ENCODE data around the gene INPP5A.

The INPP5A gene

DNA sequence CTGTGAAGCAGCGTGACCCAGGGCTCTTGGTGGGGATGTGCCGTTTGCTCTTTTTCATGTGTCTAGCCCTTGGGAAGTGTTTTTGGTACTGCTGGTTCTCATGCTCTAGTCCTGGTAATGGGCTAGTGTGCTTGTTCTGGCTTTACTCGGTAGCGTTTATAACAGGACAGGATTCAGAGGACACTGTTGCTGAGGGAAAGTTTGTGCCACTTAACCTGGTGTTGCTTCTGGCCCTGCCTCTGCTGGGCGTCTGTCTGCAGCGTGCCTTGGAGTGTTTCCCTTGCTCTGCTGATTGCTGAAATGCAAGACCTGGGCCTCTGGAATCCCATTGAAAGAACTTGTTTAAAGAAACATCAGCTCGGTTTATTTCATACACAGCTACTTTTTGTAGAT lies 35.0 kb downstream of the INPP5A start:
- TF ChIP-seq ZNF274 (IDR thresholded peaks at IDR 0.05; ENCODE audit: low read depth, low read length) = no peak
- peak overlapping the region; percentile 57; the same call in 1 of the 2 replicates for H3K4me3 ChIP-seq (ENCODE audit: low read length)

DNA sequence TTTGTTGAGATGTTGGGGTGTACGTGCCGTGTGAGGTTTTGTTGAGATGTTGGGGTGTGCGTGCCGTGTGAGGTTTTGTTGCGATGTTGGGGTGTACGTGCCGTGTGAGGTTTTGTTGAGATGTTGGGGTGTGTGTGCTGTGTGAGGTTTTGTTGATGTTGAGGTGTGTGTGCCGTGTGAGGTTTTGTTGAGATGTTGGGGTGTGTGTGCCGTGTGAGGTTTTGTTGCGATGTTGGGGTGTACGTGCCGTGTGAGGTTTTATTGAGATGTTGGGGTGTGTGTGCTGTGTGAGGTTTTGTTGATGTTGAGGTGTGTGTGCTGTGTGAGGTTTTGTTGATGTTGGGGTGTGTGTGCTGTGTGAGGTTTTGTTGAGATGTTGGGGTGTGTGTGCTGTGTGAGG lies 35.4 kb downstream of the INPP5A start:
- peak overlapping the region; percentile 57; the same call in 1 of the 2 replicates for H3K4me3 ChIP-seq (ENCODE audit: low read length)

GRCh38 chr10:132574288-132574687 lies 36.7 kb downstream of the INPP5A start:
- TF ChIP-seq ZNF274 (IDR thresholded peaks at IDR 0.05; ENCODE audit: low read depth, low read length) = no peak
- peak overlapping the region; percentile 15; the same call in 1 of the 2 replicates for H3K4me3 ChIP-seq (ENCODE audit: low read length)

DNA sequence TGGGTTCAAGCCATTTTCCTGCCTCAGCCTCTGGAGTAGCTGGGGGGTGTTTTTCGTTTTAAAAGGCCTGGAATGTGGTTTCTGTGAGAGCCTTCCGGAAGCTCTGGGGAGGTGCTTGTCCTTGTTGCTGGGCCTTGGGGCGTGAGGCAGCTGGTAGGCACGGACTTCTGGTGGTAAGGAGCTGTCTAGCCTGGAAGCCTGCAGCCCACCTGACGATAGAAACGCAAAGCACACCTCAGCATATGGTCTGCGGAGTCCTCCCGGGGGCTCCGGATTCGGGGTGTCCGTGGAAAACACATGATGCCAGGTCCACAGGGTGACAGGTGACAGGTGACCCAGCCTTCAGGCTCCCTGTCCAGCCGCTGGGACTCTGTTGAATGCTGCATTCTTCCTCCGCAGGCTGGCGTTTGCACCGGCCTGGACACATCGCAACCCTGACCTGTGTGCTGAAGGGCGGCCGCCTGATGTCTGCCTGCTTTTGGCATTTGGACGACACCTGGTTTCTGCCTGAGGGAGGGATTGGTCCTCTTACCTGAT lies 37.3 kb downstream of the INPP5A start:
- no peak for TF ChIP-seq ZNF274 (IDR thresholded peaks at IDR 0.05; ENCODE audit: low read depth, low read length)
- H3K4me3 ChIP-seq (ENCODE audit: low read length) = peak overlapping the region; percentile 32; the same call in 1 of the 2 replicates

- TF ChIP-seq ZNF274 (IDR thresholded peaks at IDR 0.05; ENCODE audit: low read depth, low read length) = no peak
- H3K4me3 ChIP-seq (ENCODE audit: low read length) = peak overlapping the region; percentile 32; the same call in 1 of the 2 replicates
Measured at GRCh38 chr10:132575320-132576201, 38.0 kb downstream of the INPP5A start.

DNA sequence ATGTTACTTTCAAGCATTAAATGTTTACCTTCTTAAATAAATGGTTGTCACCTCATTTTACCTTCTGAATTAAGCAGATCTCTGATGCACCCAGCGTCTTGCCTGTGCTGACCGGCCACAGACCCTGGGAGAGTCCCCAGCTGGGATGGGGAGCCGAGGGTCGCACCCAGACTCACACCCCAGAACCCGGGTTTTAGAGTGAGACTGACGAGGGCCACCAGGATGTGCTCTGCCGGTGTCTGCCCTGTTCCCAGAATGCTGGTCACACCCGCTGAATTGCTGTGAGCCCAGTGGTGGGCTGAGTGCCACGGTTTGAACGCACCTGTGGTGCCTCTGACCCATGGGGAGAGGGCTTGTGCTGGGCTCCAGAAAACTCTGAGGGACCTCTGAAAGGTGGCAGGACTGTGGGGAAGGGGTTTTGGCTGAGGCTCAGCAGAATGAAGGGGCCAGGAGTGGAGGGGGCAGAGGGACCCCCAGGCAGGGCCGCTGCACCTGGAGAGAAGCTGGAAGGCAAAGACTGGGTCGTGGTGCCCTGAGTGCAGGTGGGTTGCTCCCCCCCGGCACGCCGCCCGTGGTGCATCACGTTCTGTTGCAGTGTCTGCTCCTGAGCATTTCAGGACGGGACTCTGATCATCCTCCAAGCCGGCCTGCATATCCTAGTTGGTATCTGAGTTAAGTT lies 39.2 kb downstream of the INPP5A start:
- H3K4me3 ChIP-seq (ENCODE audit: low read length) = no peak overlapping the region
- no peak for TF ChIP-seq ZNF274 (IDR thresholded peaks at IDR 0.05; ENCODE audit: low read depth, low read length)

DNA sequence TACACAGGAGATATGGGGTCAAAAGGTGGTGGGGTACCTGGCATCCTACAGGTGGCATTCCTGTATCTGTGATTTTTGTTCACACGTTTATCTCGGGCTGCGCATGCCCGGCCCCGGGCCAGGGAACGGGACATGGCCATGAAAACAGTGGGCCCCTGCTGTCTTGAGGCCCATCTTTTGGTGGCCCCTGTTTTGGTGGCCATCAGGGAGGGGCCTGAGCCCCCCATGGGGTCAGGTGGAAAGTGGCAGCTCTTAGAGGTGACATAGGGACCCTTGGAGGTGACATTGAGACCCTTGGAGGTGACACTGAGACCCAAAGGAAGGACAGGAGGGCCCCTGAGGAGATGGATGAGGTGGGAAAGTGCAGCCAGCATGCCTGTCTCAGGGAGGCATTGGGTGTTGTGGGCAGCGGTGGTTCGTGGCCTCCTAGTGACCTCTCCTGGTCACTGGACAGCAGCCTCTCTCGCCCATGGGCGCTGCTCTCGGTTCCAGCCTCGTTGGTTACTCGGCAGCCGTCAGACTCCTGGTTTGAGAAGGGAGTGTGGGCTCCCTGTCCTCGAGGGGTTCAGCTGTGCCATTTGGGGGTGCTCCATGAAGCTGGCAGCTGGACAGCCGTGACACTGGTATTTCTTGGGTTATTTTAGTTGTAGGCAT lies 39.9 kb downstream of the INPP5A start:
- H3K4me3 ChIP-seq (ENCODE audit: low read length) = no peak overlapping the region
- TF ChIP-seq ZNF274 (IDR thresholded peaks at IDR 0.05; ENCODE audit: low read depth, low read length) = no peak

GRCh38 chr10:132578287-132578951 lies 40.8 kb downstream of the INPP5A start:
- H3K4me3 ChIP-seq (ENCODE audit: low read length) = no peak overlapping the region
- no peak for TF ChIP-seq ZNF274 (IDR thresholded peaks at IDR 0.05; ENCODE audit: low read depth, low read length)

- TF ChIP-seq ZNF274 (IDR thresholded peaks at IDR 0.05; ENCODE audit: low read depth, low read length) = no peak
- H3K4me3 ChIP-seq (ENCODE audit: low read length) = no peak overlapping the region
Measured at GRCh38 chr10:132579027-132579859, 41.7 kb downstream of the INPP5A start.

- H3K4me3 ChIP-seq (ENCODE audit: low read length) = no peak overlapping the region
- no peak for TF ChIP-seq ZNF274 (IDR thresholded peaks at IDR 0.05; ENCODE audit: low read depth, low read length)
Measured at GRCh38 chr10:132580143-132580542, 42.6 kb downstream of the INPP5A start.

GRCh38 chr10:132580617-132581016 lies 43.0 kb downstream of the INPP5A start:
- no peak for TF ChIP-seq ZNF274 (IDR thresholded peaks at IDR 0.05; ENCODE audit: low read depth, low read length)
- H3K4me3 ChIP-seq (ENCODE audit: low read length) = no peak overlapping the region

- no peak for TF ChIP-seq ZNF274 (IDR thresholded peaks at IDR 0.05; ENCODE audit: low read depth, low read length)
- no peak overlapping the region for H3K4me3 ChIP-seq (ENCODE audit: low read length)
Measured at GRCh38 chr10:132582137-132582536, 44.5 kb downstream of the INPP5A start.

GRCh38 chr10:132582771-132583170 lies 45.2 kb downstream of the INPP5A start:
- TF ChIP-seq ZNF274 (IDR thresholded peaks at IDR 0.05; ENCODE audit: low read depth, low read length) = no peak
- no peak overlapping the region for H3K4me3 ChIP-seq (ENCODE audit: low read length)
